ENCODE data around the gene ATXN7L1.

GRCh38 chr7:105862276-105862675 lies 14.1 kb downstream of the ATXN7L1 start:
- TF ChIP-seq CTCF (IDR thresholded peaks at IDR 0.05) (no peak), EZH2 (IDR thresholded peaks at IDR 0.05; ENCODE audit: borderline replicate concordance, insufficient read depth, low read depth, low read length, poor library complexity, severe bottlenecking) (no peak)
